Uterus (tissue), 4 donors: ENCODE results near the gene CFAP97D2. TPM values are rescaled to one million over a fixed set of nuclear protein-coding genes. Genes with fewer than 3 reads are reported as not detected.

Source experiments
- DNase-seq, 2 donors: peaks; one replicate each; pipeline ENCODE4 v3.0.0-alpha.2; 2019 to 2020
- H3K27ac ChIP-seq, 2 donors: fragments of 200-600 bp; sonication (generic); 1 replicate in 1 of 2; 2 replicates in 1 of 2; pipeline ENCODE4 v1.5.1; 2016 to 2018
- H3K27me3 ChIP-seq, 2 donors: fragments of 200-600 bp; sonication (generic); one replicate each; pipeline ENCODE4 v1.5.1; 2018 to 2019; ENCODE audit warnings: control low read depth in 1 of 2
- H3K36me3 ChIP-seq, 2 donors: fragments of 200-600 bp; sonication (generic); one replicate each; pipeline ENCODE4 v1.5.1; 2019; ENCODE audit warnings: control low read depth in 1 of 2
- H3K4me1 ChIP-seq, 2 donors: fragments of 200-600 bp; sonication (generic); one replicate each; pipeline ENCODE4 v1.5.1; 2018 to 2019; ENCODE audit warnings: control low read depth in 1 of 2
- H3K4me3 ChIP-seq, 2 donors: fragments of 200-600 bp; sonication (generic); 1 replicate in 1 of 2; 2 replicates in 1 of 2; pipeline ENCODE4 v1.5.1; 2018 to 2019; ENCODE audit warnings: mild to moderate bottlenecking in 1 of 2
- H3K9me3 ChIP-seq, 2 donors: fragments of 200-600 bp; sonication (generic); one replicate each; pipeline ENCODE4 v1.5.1; 2019; ENCODE audit warnings: control low read depth in 1 of 2
- CTCF ChIP-seq, 4 experiments: fragments of 200-600 bp in 2 of 4; fragments of 450-650 bp in 2 of 4; sonication (generic) in 2 of 4; IDR thresholded peaks; one replicate each; pipeline ENCODE4 v1.5.1; 2016 to 2019; ENCODE audit warnings: antibody characterized with exemption in 4 of 4, mild to moderate bottlenecking in 2 of 4, moderate library complexity in 1 of 4
- POLR2A ChIP-seq, 2 donors: fragments of 450-650 bp; IDR thresholded peaks; one replicate each; pipeline ENCODE4 v1.6.1; 2016; ENCODE audit warnings: antibody characterized with exemption in 2 of 2, mild to moderate bottlenecking in 1 of 2, moderate library complexity in 1 of 2
- intact Hi-C: fragments of 100-400 bp; cut with DNase I; formaldehyde crosslinking; loops from one replicate; pipeline ENCODE4 v1.15.1; 2023; ENCODE audit warnings: low total_unique reads
- total RNA-seq, 4 donors: library from RNA; depleted of rRNA in 3 of 4; stranded (reverse); fragments of >200 nt in 3 of 4; gene quantifications; one replicate each; pipeline versions ENCODE4 v1.1.0 to v1.2.4, GENCODE V29; 2014 to 2023
- donor health status: DM: yes; HTN: yes; CAD: no.

Gene CFAP97D2
- total RNA-seq, 4 donors from 2014 or later, result not detected

DNA sequence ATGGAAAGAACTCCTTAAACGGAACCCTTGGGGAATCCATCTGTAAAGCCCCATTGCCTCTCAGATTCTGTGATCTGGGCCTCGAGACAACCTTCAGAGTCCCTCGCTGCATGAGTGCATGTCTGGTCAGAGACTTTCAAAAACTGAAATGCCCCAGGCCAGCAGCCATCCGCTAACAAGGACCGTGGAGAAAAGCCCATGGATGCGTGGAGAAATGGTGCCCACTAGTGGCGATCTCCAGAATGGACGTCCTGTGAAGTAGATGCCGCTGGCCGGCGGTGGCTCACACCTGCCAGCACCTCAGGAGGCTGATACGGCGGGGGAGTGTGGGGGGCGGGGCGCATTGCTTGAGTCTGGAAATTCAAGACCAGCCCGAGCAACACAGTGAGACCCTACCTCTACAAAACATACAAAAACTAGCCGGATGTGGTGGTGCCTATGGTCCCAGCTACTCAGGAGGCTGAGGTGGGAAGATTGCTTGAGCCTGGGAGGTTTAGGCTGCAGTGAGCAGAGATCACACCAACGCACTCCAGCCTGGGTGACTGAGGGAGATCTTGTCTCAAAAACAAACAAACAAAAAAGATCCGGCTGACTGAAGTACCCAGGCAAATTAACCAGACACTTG lies 47.8 kb downstream of the CFAP97D2 start:
- no peak overlapping the region for H3K27ac ChIP-seq

DNA sequence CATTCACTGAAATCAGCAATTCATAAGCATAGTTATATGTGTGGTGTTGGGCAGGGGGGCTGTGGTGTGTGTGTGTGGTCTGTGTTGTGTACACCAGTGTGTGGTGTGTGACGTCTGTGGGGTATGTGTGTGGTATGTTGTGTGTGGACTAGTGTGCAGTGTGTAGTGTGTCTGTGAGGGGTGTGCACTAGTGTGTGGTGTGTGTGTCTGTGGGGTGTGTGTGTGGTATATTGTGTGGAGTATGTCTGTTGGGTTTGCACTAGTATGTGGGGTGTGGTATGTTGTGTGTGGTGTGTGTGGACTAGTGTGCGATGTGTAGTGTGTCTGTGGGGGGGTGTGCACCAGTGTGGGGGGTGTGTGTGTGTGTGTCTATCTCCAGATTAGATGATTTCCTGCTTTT lies 48.5 kb downstream of the CFAP97D2 start:
- H3K27ac ChIP-seq, result no peak overlapping the region
- H3K4me1 ChIP-seq, result no peaks in the 10 kb centered on the region
- no peaks in the 10 kb centered on the region for H3K9me3 ChIP-seq
- no peaks in the 10 kb centered on the region for H3K27me3 ChIP-seq
- DNase-seq, result no peak
- H3K36me3 ChIP-seq, result no peaks in the 10 kb centered on the region
- intact Hi-C loops, result loop anchor here (2.0 kb wide), 1 partner anchor 275 kb away; no protein-coding TSS in a partner anchor
- H3K4me3 ChIP-seq, result no peak overlapping the region
- TF ChIP-seq CTCF (IDR thresholded peaks at IDR 0.05) (no peak), POLR2A (IDR thresholded peaks at IDR 0.05) (no peak)

More for the DNA sequence above, 47.8 kb downstream of the CFAP97D2 start:
- intact Hi-C loops, result loop anchor here (2.0 kb wide), 1 partner anchor 274 kb away; no protein-coding TSS in a partner anchor
- TF ChIP-seq CTCF (IDR thresholded peaks at IDR 0.05) (peak; percentile 92 to 98 (median 97)), POLR2A (IDR thresholded peaks at IDR 0.05) (no peak)
- Histone ChIP-seq H3K36me3 (no peaks in the 10 kb centered on the region), H3K4me1 (no peaks in the 10 kb centered on the region), H3K4me3 (no peak overlapping the region), H3K9me3 (no peaks in the 10 kb centered on the region), H3K27me3 (no peaks in the 10 kb centered on the region)
- peak; percentile 87 for DNase-seq

GRCh38 chr13:114228176-114228575 lies 49.1 kb downstream of the CFAP97D2 start:
- no peak overlapping the region for H3K27ac ChIP-seq
- no peaks in the 10 kb centered on the region for H3K36me3 ChIP-seq
- intact Hi-C loops, result no loop called here
- H3K4me3 ChIP-seq, result no peak overlapping the region
- TF ChIP-seq CTCF (IDR thresholded peaks at IDR 0.05) (no peak), POLR2A (IDR thresholded peaks at IDR 0.05) (no peak)
- DNase-seq, result no peak
- no peaks in the 10 kb centered on the region for H3K9me3 ChIP-seq
- H3K27me3 ChIP-seq, result no peaks in the 10 kb centered on the region
- H3K4me1 ChIP-seq, result no peaks in the 10 kb centered on the region

DNA sequence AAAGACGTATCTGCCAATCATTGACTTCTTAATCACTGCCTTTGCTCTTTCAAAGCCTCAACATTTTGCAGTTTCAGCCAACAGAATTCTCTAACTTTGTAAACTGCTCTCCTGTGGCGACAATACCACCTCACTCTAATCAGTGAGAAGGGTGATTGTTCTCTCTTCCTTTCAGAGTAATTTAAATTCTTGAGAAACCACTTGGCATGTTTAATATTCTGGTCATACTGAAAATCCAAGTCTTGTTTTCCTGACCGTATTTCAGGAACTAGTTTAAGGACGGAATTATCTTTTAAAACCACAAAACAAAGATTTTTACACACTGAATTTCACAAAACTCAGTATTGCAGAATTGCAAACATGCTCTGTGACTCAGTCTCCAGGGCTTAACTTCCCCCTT lies 50.4 kb downstream of the CFAP97D2 start:
- Histone ChIP-seq H3K4me1 (no peaks in the 10 kb centered on the region), H3K27ac (no peak overlapping the region), H3K9me3 (no peaks in the 10 kb centered on the region), H3K4me3 (no peak overlapping the region), H3K27me3 (no peaks in the 10 kb centered on the region), H3K36me3 (no peaks in the 10 kb centered on the region)
- intact Hi-C loops, result no loop called here
- DNase-seq, result no peak
- TF ChIP-seq POLR2A (IDR thresholded peaks at IDR 0.05), result no peak
- TF ChIP-seq CTCF (IDR thresholded peaks at IDR 0.05), result no peak

GRCh38 chr13:114230117-114230516 lies 51.1 kb downstream of the CFAP97D2 start:
- TF ChIP-seq POLR2A (IDR thresholded peaks at IDR 0.05) (no peak), CTCF (IDR thresholded peaks at IDR 0.05) (no peak)
- Histone ChIP-seq H3K4me1 (no peaks in the 10 kb centered on the region), H3K36me3 (no peaks in the 10 kb centered on the region), H3K9me3 (no peaks in the 10 kb centered on the region), H3K4me3 (no peak overlapping the region), H3K27ac (no peak overlapping the region), H3K27me3 (no peaks in the 10 kb centered on the region)
- intact Hi-C loops, result no loop called here
- no peak for DNase-seq
